GM19043 (cell line): ENCODE data around the gene CACNB1.
"Not testable (repeated sequence)": the region's sequence is repeated elsewhere in the genome, so short reads cannot be mapped to it uniquely, and the experiment has no call there.

Experiments used
- ATAC-seq: cut with Tn5 transposase; IDR thresholded peaks from one replicate; pipeline ENCODE4 v1.9.1; 2021; ENCODE audit warnings: low read depth; ENCODE audit not compliant: unreplicated experiment

Gene CACNB1

GRCh38 chr17:39129544-39129943, 67.9 kb downstream of the CACNB1 start:
- not testable (repeated sequence) for ATAC-seq

GRCh38 chr17:39126436-39126835, 71.0 kb downstream of the CACNB1 start:
- no peak for ATAC-seq

- no peak for ATAC-seq
Observed at GRCh38 chr17:39125143-39125875, 72.2 kb downstream of the CACNB1 start.

GRCh38 chr17:39123627-39124026, 73.8 kb downstream of the CACNB1 start:
- no peak for ATAC-seq
